IPS-18c (cell line): ENCODE measurements around the gene CCL26.

Source experiments
- H3K4me3 ChIP-seq: 2 replicates; pipeline ENCODE4 v1.7.0; 2013; ENCODE audit warnings: low read depth, mild to moderate bottlenecking, low read length, moderate library complexity; ENCODE audit not compliant: insufficient read depth
- H3K9me3 ChIP-seq: one replicate; pipeline ENCODE4 v1.6.1; 2013; ENCODE audit warnings: mild to moderate bottlenecking, low read length, moderate library complexity; ENCODE audit not compliant: control insufficient read depth, insufficient read depth

Gene CCL26

GRCh38 chr7:75772081-75773077 is at the start of gene CCL26:
TSS of gene CCL26 (minus strand) at chr7:75772211. CDS start at chr7:75772176, 35 bp downstream.
- Histone ChIP-seq H3K4me3 (no peak within 1 kb of the TSS), H3K9me3 (no peaks in the 10 kb centered on the region)

- Histone ChIP-seq H3K9me3 (no peaks in the 10 kb centered on the region), H3K4me3 (no peak overlapping the region)
Measured at GRCh38 chr7:75820688-75821087, 48.7 kb upstream of the CCL26 start.

GRCh38 chr7:75819711-75820110 is 47.7 kb upstream of the CCL26 start:
- Histone ChIP-seq H3K4me3 (no peak overlapping the region), H3K9me3 (no peaks in the 10 kb centered on the region)

GRCh38 chr7:75818472-75818871 is 46.5 kb upstream of the CCL26 start:
- Histone ChIP-seq H3K9me3 (no peaks in the 10 kb centered on the region), H3K4me3 (no peak overlapping the region)

GRCh38 chr7:75817116-75817515 is 45.1 kb upstream of the CCL26 start:
- no peaks in the 10 kb centered on the region for H3K9me3 ChIP-seq
- no peak overlapping the region for H3K4me3 ChIP-seq

- Histone ChIP-seq H3K4me3 (no peak overlapping the region), H3K9me3 (no peaks in the 10 kb centered on the region)
Measured at GRCh38 chr7:75815418-75816064, 43.5 kb upstream of the CCL26 start.

GRCh38 chr7:75814407-75814947 is 42.5 kb upstream of the CCL26 start:
- no peak overlapping the region for H3K4me3 ChIP-seq
- H3K9me3 ChIP-seq, result no peaks in the 10 kb centered on the region

GRCh38 chr7:75813781-75814236 is 41.8 kb upstream of the CCL26 start, which contains the start of gene CCL24:
TSS of gene CCL24 (minus strand) at chr7:75813806. CDS start at chr7:75813715, 91 bp downstream.
- Histone ChIP-seq H3K4me3 (no peak within 1 kb of the TSS), H3K9me3 (no peaks in the 10 kb centered on the region)

- no peak overlapping the region for H3K4me3 ChIP-seq
- H3K9me3 ChIP-seq, result no peaks in the 10 kb centered on the region
Measured at GRCh38 chr7:75813084-75813483, 41.1 kb upstream of the CCL26 start.

- peaks cover 4% of the 10 kb centered on the region for H3K9me3 ChIP-seq
- no peak overlapping the region for H3K4me3 ChIP-seq
Measured at GRCh38 chr7:75811894-75812678, 40.1 kb upstream of the CCL26 start.

- no peak overlapping the region for H3K4me3 ChIP-seq
- H3K9me3 ChIP-seq, result peaks cover 6% of the 10 kb centered on the region
Measured at GRCh38 chr7:75809396-75809795, 37.4 kb upstream of the CCL26 start.

GRCh38 chr7:75808106-75808505 is 36.1 kb upstream of the CCL26 start:
- Histone ChIP-seq H3K4me3 (no peak overlapping the region), H3K9me3 (peaks cover 6% of the 10 kb centered on the region)

- no peak overlapping the region for H3K4me3 ChIP-seq
- peaks cover 6% of the 10 kb centered on the region for H3K9me3 ChIP-seq
Measured at GRCh38 chr7:75807452-75807851, 35.4 kb upstream of the CCL26 start.

- H3K4me3 ChIP-seq, result no peak overlapping the region
- peaks cover 6% of the 10 kb centered on the region for H3K9me3 ChIP-seq
Measured at GRCh38 chr7:75806560-75807307, 34.7 kb upstream of the CCL26 start.

GRCh38 chr7:75804705-75805104 is 32.7 kb upstream of the CCL26 start:
- no peak overlapping the region for H3K4me3 ChIP-seq
- peaks cover 6% of the 10 kb centered on the region for H3K9me3 ChIP-seq

- peaks cover 6% of the 10 kb centered on the region for H3K9me3 ChIP-seq
- no peak overlapping the region for H3K4me3 ChIP-seq
Measured at GRCh38 chr7:75804004-75804403, 32.0 kb upstream of the CCL26 start.

GRCh38 chr7:75802552-75802821 is 30.5 kb upstream of the CCL26 start:
- Histone ChIP-seq H3K9me3 (peaks cover 6% of the 10 kb centered on the region), H3K4me3 (no peak overlapping the region)
